LNCAP (cell line): Measurements from ENCODE around the gene COQ2.

Experiments
- CTCF ChIP-seq: fragments of 450-650 bp; IDR thresholded peaks from 2 replicates; pipeline ENCODE4 v1.5.1; 2017; ENCODE audit warnings: mild to moderate bottlenecking

COQ2 gene

GRCh38 chr4:83234902-83235644, 49.5 kb downstream of the COQ2 start:
- no peak for TF ChIP-seq CTCF

GRCh38 chr4:83232082-83232481, 52.5 kb downstream of the COQ2 start:
- TF ChIP-seq CTCF: no peak

- TF ChIP-seq CTCF: no peak
Measured at GRCh38 chr4:83231620-83232076, 53.0 kb downstream of the COQ2 start.

- TF ChIP-seq CTCF: no peak
Measured at GRCh38 chr4:83230928-83231327, 53.7 kb downstream of the COQ2 start.

- no peak for TF ChIP-seq CTCF
Measured at GRCh38 chr4:83229791-83230190, 54.8 kb downstream of the COQ2 start.

GRCh38 chr4:83228231-83228630, 56.4 kb downstream of the COQ2 start:
- no peak for TF ChIP-seq CTCF

- no peak for TF ChIP-seq CTCF
Measured at GRCh38 chr4:83224502-83225197, 59.9 kb downstream of the COQ2 start.
